HepG2 (cell line): ENCODE data around the gene MAEA. TPM values are rescaled to one million over a fixed set of nuclear protein-coding genes. Genes with fewer than 3 reads are reported as not detected.
A peak's percentile ranks its signal among the peaks of the same experiment; 100 is the strongest.

ENCODE experiments used
- ATAC-seq: fragments of 200-7000 bp; cut with Tn5 transposase; 3 replicates; pipeline ENCODE4 v1.9.1; 2020; ENCODE audit warnings: mild to moderate bottlenecking, moderate library complexity
- BruUV-seq: library from RNA; stranded (reverse); fragments of 400-500 nt; replicated peaks from 2 replicates; lab custom pipeline; 2021; lab: Mats Ljungman, UMichigan
- CTCF ChIA-PET: fragments of 300-600 bp; formaldehyde crosslinking; extraction: SDS; loops from one replicate; lab custom pipeline; 2021; ENCODE audit warnings: low total read pairs, inconsistent platforms, low intra/inter-chr PET ratio; lab: Yijun Ruan, JAX
- POLR2A ChIA-PET: fragments of 350-600 bp; sonication (Branson Sonifier 250); formaldehyde crosslinking; loops from one replicate; lab custom pipeline; 2020; ENCODE audit warnings: antibody characterized with exemption, inconsistent platforms; lab: Yijun Ruan, JAX
- DNase-seq: peaks from one replicate; pipeline ENCODE4 v3.0.0-alpha.2; 2015; ENCODE audit warnings: low spot score
- FAIRE-seq: peaks from 3 replicates; lab custom pipeline; 2011; peaks lifted over from hg19 to GRCh38; lab: Jason Lieb, UNC
- H2AFZ ChIP-seq: one replicate; pipeline ENCODE4 v1.6.1; 2011; ENCODE audit warnings: low read length, inconsistent platforms
- H3K27ac ChIP-seq: fragments of 300-600 bp; 3 replicates; pipeline ENCODE4 v1.8.0; 2011; ENCODE audit warnings: mixed run types, mild to moderate bottlenecking, mixed read lengths, low read length, inconsistent platforms; ENCODE audit not compliant: insufficient read depth; ENCODE audit errors: extremely low read length
- H3K27me3 ChIP-seq, 2 experiments: fragments of 200-600 bp in 1 of 2; 2 replicates in 1 of 2; 3 replicates in 1 of 2; pipeline versions ENCODE4 v1.6.0 to v1.8.0; 2011; ENCODE audit warnings: low read length in 2 of 2, mild to moderate bottlenecking in 2 of 2, moderate library complexity in 2 of 2, inconsistent platforms in 1 of 2; ENCODE audit not compliant: insufficient read depth in 2 of 2, control insufficient read depth in 1 of 2
- H3K36me3 ChIP-seq, 2 experiments: fragments of 200-600 bp in 1 of 2; replicated peaks in 1 of 2; 2 replicates in 1 of 2; 3 replicates in 1 of 2; pipeline versions ENCODE4 v1.5.1 to v1.8.0; 2011; ENCODE audit warnings: low read length in 2 of 2, inconsistent platforms in 1 of 2; ENCODE audit not compliant: insufficient read depth in 2 of 2, control insufficient read depth in 1 of 2
- H3K4me1 ChIP-seq: 2 replicates; pipeline ENCODE4 v1.5.1; 2012; ENCODE audit warnings: low read length, inconsistent platforms; ENCODE audit not compliant: insufficient read depth
- H3K4me2 ChIP-seq: 2 replicates; pipeline ENCODE4 v1.6.0; 2011; ENCODE audit warnings: low read depth, low read length, inconsistent platforms
- H3K4me3 ChIP-seq, 3 experiments: fragments of 200-600 bp in 1 of 3; sonication (generic), shearing (Covaris generic) in 1 of 3; replicated peaks in 1 of 3; 2 replicates each; pipeline ENCODE4 v1.5.1; 2011 to 2016; ENCODE audit warnings: low read length in 3 of 3, inconsistent platforms in 2 of 3, low read depth in 2 of 3, mild to moderate bottlenecking in 2 of 3, control low read depth in 1 of 3, mixed read lengths in 1 of 3; ENCODE audit not compliant: insufficient read depth in 1 of 3
- H3K79me2 ChIP-seq: one replicate; pipeline ENCODE4 v1.6.1; 2011; ENCODE audit warnings: low read length, inconsistent platforms; ENCODE audit not compliant: insufficient read depth
- H3K9ac ChIP-seq: 2 replicates; pipeline ENCODE4 v1.6.0; 2011; ENCODE audit warnings: mild to moderate bottlenecking, low read depth, low read length, inconsistent platforms; ENCODE audit not compliant: insufficient read depth
- H3K9me3 ChIP-seq: 2 replicates; pipeline ENCODE4 v1.5.1; 2012; ENCODE audit warnings: mild to moderate bottlenecking, low read length
- H4K20me1 ChIP-seq: 2 replicates; pipeline ENCODE4 v1.6.0; 2011; ENCODE audit warnings: inconsistent platforms, mild to moderate bottlenecking, low read length, moderate library complexity; ENCODE audit not compliant: insufficient read depth
- AGO2 ChIP-seq: fragments of 200-400 bp; formaldehyde crosslinking; optimal IDR thresholded peaks from 2 replicates; pipeline ENCODE3; 2017; ENCODE audit warnings: mild to moderate bottlenecking, low read depth, low read length, moderate library complexity
- AKAP8 ChIP-seq: sonication (generic); formaldehyde crosslinking; IDR thresholded peaks from 2 replicates; pipeline ENCODE4 v1.5.1; 2020; ENCODE audit warnings: mild to moderate bottlenecking, missing genetic modification reagents
- EP300 ChIP-seq, 3 experiments: sonication (generic) in 1 of 3; formaldehyde crosslinking in 1 of 3; IDR thresholded peaks; 2 replicates each; pipeline versions ENCODE4 v1.5.1 to v1.6.1; 2011 to 2020; ENCODE audit warnings: low read depth in 2 of 3, low read length in 2 of 3, borderline replicate concordance in 1 of 3, improper control_type of control experiment in 1 of 3, mild to moderate bottlenecking in 1 of 3, missing genetic modification reagents in 1 of 3, moderate library complexity in 1 of 3
- NRL ChIP-seq: sonication (generic); formaldehyde crosslinking; IDR thresholded peaks from 2 replicates; pipeline ENCODE4 v1.5.0; 2020; ENCODE audit warnings: missing genetic modification reagents, mild to moderate bottlenecking, moderate library complexity, borderline replicate concordance
- RBM22 ChIP-seq: fragments of 200-400 bp; formaldehyde crosslinking; optimal IDR thresholded peaks from 2 replicates; pipeline ENCODE3; 2017; ENCODE audit warnings: mild to moderate bottlenecking, low read length, moderate library complexity
- ZBTB38 ChIP-seq: sonication (generic); formaldehyde crosslinking; IDR thresholded peaks from 2 replicates; pipeline ENCODE4 v1.5.1; 2020; ENCODE audit warnings: mild to moderate bottlenecking, missing genetic modification reagents
- ZNF274 ChIP-seq: sonication (generic); formaldehyde crosslinking; IDR thresholded peaks from 2 replicates; pipeline ENCODE4 v1.5.1; 2020; ENCODE audit warnings: mild to moderate bottlenecking, missing genetic modification reagents
- WGBS: methylation state at CpG from one replicate; pipeline ENCODE4 v1.1.6; 2017; ENCODE audit warnings: low lambda C conversion rate; 5-methylcytosine and 5-hydroxymethylcytosine counted together
- in situ Hi-C: cut with HindIII; loops from 2 replicates; pipeline ENCODE4 v1.10.0; 2017; ENCODE audit warnings: low pct_unique_long_range_greater_than_20kb; ENCODE audit not compliant: extremely low pct_ligation_motif_present
- intact Hi-C: fragments of 100-400 bp; cut with micrococcal nuclease; formaldehyde crosslinking; loops from one replicate; pipeline ENCODE4 v1.10.0; 2022; ENCODE audit not compliant: unreplicated experiment
- polyA plus RNA-seq, 8 experiments: library from polyadenylated mRNA; depleted of rRNA in 3 of 8; stranded (reverse) in 7 of 8; unstranded in 1 of 8; fragments of >200 nt; fragmentation: Illumina TruSeq in 4 of 8; extraction: Trizol in 4 of 8; gene quantifications; 2 replicates each; pipeline versions ENCODE4 v1.2.1 to v1.2.3, GENCODE V29; 2011 to 2016; ENCODE audit warnings: low read depth in 4 of 8, missing spikeins in 1 of 8, mixed read lengths in 1 of 8; ENCODE audit not compliant: insufficient read depth in 1 of 8
- total RNA-seq, 5 experiments: library from RNA; depleted of rRNA; stranded (reverse); fragments of >200 nt; fragmentation: Illumina TruSeq; extraction: Trizol; gene quantifications; 2 replicates each; pipeline ENCODE4 v1.2.3, GENCODE V29; 2016; ENCODE audit warnings: low read depth in 1 of 5
- TF ChIP-seq, protein P1 (sequence below): sonication (generic); formaldehyde crosslinking; IDR thresholded peaks from 2 replicates; pipeline ENCODE4 v1.8.1; 2023; ENCODE audit warnings: mild to moderate bottlenecking, inconsistent platforms, moderate library complexity, missing genetic modification reagents, borderline replicate concordance
- TF ChIP-seq, protein P2 (sequence below): sonication (generic); formaldehyde crosslinking; IDR thresholded peaks from 2 replicates; pipeline ENCODE4 v1.4.0; 2020; ENCODE audit warnings: mild to moderate bottlenecking, low read depth, missing genetic modification reagents

The MAEA gene
- total and polyA plus RNA-seq, 2 of the 13 experiments (the other 11 are each of a cell fraction or from before 2014, with no cell fraction given): 52.0 to 57.1 TPM

DNA sequence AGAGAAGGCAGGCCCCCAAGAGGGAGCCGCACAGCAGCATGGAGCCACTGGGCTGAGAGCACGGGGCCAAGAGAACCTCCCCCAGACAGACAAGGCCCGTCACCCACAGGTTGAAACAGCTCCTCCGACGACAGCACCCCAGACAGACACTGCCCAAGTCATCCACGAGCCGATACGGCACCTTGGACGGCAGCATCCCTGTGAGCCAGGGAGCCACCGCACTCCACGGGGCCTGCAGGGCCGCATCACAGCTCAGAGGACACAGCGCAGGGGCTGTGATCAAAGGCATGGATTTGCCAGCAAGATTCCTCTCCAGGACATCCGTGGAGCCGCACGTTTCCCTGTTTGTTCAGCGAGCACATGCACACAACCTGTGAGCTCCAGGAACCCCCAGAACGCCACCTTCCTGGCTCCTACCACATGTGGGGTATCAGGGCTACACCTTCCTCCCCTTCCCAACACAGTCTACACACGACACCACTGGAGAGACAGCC, 44.7 kb upstream of the MAEA start:
- peaks cover 28% of the 10 kb centered on the region for H3K4me1 ChIP-seq
- peaks cover 5 to 11% of the 10 kb centered on the region in 2 experiments for H3K36me3 ChIP-seq
- peaks cover 56% of the 10 kb centered on the region for H4K20me1 ChIP-seq
- H3K9ac ChIP-seq: no peak overlapping the region
- TF ChIP-seq ZBTB38 (CRISPR knock-in tag) (peak; percentile 16; the same call in 1 of the 2 replicates), ZNF274 (CRISPR knock-in tag) (0 out of 2 replicates have a peak, but pooled peaks have one; percentile 42), AGO2 (peak; percentile 75), AKAP8 (0 out of 2 replicates have a peak, but pooled peaks have one; percentile 15), EP300 (IDR thresholded peaks at IDR 0.05; ENCODE audit: low read depth in 2 of 2, low read length in 2 of 2) (no peak), EP300 (CRISPR knock-in tag; IDR thresholded peaks at IDR 0.05; ENCODE audit: borderline replicate concordance) (no peak), RBM22 (peak; percentile 63), NRL (CRISPR knock-in tag) (0 out of 2 replicates have a peak, but pooled peaks have one; percentile 17)
- TF ChIP-seq, protein P1, sequence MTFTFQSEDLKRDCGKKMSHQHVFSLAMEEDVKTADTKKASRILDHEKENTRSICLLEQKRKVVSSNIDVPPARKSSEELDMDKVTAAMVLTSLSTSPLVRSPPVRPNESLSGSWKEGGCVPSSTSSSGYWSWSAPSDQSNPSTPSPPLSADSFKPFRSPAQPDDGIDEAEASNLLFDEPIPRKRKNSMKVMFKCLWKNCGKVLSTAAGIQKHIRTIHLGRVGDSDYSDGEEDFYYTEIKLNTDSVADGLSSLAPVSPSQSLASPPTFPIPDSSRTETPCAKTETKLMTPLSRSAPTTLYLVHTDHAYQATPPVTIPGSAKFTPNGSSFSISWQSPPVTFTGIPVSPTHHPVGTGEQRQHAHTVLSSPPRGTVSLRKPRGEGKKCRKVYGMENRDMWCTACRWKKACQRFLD (CRISPR knock-in tag): no peak
- TF ChIP-seq, protein P2, sequence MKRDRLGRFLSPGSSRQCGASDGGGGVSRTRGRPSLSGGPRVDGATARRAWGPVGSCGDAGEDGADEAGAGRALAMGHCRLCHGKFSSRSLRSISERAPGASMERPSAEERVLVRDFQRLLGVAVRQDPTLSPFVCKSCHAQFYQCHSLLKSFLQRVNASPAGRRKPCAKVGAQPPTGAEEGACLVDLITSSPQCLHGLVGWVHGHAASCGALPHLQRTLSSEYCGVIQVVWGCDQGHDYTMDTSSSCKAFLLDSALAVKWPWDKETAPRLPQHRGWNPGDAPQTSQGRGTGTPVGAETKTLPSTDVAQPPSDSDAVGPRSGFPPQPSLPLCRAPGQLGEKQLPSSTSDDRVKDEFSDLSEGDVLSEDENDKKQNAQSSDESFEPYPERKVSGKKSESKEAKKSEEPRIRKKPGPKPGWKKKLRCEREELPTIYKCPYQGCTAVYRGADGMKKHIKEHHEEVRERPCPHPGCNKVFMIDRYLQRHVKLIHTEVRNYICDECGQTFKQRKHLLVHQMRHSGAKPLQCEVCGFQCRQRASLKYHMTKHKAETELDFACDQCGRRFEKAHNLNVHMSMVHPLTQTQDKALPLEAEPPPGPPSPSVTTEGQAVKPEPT (CRISPR knock-in tag): no peak
- intact Hi-C loops: no loop called here
- H3K4me2 ChIP-seq: no peak overlapping the region
- H3K27me3 ChIP-seq: no peaks in the 10 kb centered on the region
- in situ Hi-C loops: no loop called here
- H2AFZ ChIP-seq: no peak overlapping the region
- H3K9me3 ChIP-seq: no peaks in the 10 kb centered on the region
- ChIA-PET CTCF (no interaction called here), POLR2A (no interaction called here)
- no peak for DNase-seq
- peaks cover 71% of the 10 kb centered on the region for H3K79me2 ChIP-seq
- H3K27ac ChIP-seq: no peak overlapping the region
- no peak for ATAC-seq
- no peak overlapping the region for H3K4me3 ChIP-seq
- WGBS: 95% methylated on average over 12 of the region's 19 CpGs
- no TSS peak for BruUV-seq
- FAIRE-seq: no peak
